ENCODE measurements around the gene BTBD9. TPM values are rescaled to one million over a fixed set of nuclear protein-coding genes. Genes with fewer than 3 reads are reported as not detected.

BTBD9 gene
- total and polyA plus RNA-seq, 2 donors (not counting 3 experiments of a cell fraction or from before 2014, with no cell fraction given): 4.9 to 15.0 TPM

DNA sequence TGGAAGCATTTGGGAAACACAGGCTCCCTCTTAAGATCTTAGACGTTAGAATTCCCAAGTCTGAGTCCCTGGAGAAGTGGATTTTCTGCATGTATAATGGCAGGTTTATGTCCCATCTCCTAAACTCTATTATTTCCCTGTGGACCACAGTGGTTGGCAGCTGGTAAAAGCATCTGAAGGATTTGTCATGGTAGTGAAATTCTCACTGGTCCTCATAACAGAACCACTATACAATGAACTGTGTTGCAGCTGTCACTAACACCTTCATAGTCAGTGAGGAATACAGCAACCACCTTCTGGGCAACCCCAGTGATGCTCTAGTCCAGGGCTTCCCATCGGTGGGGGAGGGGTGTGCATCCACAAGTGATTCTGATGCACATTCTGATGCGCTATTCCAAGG, 423.3 kb downstream of the BTBD9 start:
- Histone ChIP-seq H2AFZ (ENCODE audit: low read depth, low read length) (no peak overlapping the region), H3K79me2 (ENCODE audit: control insufficient read depth, insufficient read depth, low read length) (no peaks in the 10 kb centered on the region), H3K9me1 (replicated peaks; ENCODE audit: control insufficient read depth, extremely low read depth, insufficient read depth, low read length) (no peaks in the 10 kb centered on the region), H3K36me3 (ENCODE audit: control insufficient read depth in 2 of 2, extremely low read depth in 1 of 2, insufficient read depth in 2 of 2, low read length in 2 of 2) (no peaks in the 10 kb centered on the region), H3K4me1 (ENCODE audit: control insufficient read depth, extremely low read depth, insufficient read depth, low read length) (peaks cover 14% of the 10 kb centered on the region), H3K27ac (ENCODE audit: insufficient read depth, low read depth, low read length) (no peak overlapping the region), H3K4me2 (ENCODE audit: insufficient read depth, low read length) (no peak overlapping the region), H3K27me3 (ENCODE audit: control insufficient read depth in 2 of 2, insufficient read depth in 2 of 2, low read length in 2 of 2) (no peaks in the 10 kb centered on the region), H4K20me1 (replicated peaks; ENCODE audit: control insufficient read depth, extremely low read depth, insufficient read depth, low read length) (no peaks in the 10 kb centered on the region), H3K9ac (replicated peaks; ENCODE audit: extremely low read depth, insufficient read depth, low read length) (no peak overlapping the region), H3K9me3 (replicated peaks; ENCODE audit: control insufficient read depth, insufficient read depth, low read length) (no peaks in the 10 kb centered on the region), H3K4me3 (replicated peaks in 1 of 3; ENCODE audit: insufficient read depth in 1 of 3, low read depth in 1 of 3, low read length in 3 of 3) (no peak overlapping the region)
- no TSS peak for BruUV-seq (replicated peaks)
- CTCF ChIA-PET: no interaction called here
- dilution Hi-C loops (cut with MboI; ENCODE audit: extremely low pct_ligation_motif_present, low sequenced_read_pairs) (no loop called here), intact Hi-C loops (cut with micrococcal nuclease) (no loop called here)
- POLR2A ChIA-PET: no interaction called here
- FAIRE-seq (no peak), DNase-seq (ENCODE audit: low read depth, low spot score) (no peak)
- TF ChIP-seq POLR2AphosphoS5 (IDR thresholded peaks at IDR 0.05; ENCODE audit: insufficient read depth, low read depth, low read length): no peak
- TF ChIP-seq, protein P1, sequence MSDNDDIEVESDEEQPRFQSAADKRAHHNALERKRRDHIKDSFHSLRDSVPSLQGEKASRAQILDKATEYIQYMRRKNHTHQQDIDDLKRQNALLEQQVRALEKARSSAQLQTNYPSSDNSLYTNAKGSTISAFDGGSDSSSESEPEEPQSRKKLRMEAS (IDR thresholded peaks at IDR 0.05; ENCODE audit: insufficient read depth, insufficient read length): no peak
- no peak for TF ChIP-seq EZH2 (IDR thresholded peaks at IDR 0.05; ENCODE audit: borderline replicate concordance, low read depth, low read length, severe bottlenecking)
- TF ChIP-seq JUN (IDR thresholded peaks at IDR 0.05; ENCODE audit: borderline replicate concordance, insufficient read depth, insufficient read length, low read depth): no peak
- TF ChIP-seq, protein P2, sequence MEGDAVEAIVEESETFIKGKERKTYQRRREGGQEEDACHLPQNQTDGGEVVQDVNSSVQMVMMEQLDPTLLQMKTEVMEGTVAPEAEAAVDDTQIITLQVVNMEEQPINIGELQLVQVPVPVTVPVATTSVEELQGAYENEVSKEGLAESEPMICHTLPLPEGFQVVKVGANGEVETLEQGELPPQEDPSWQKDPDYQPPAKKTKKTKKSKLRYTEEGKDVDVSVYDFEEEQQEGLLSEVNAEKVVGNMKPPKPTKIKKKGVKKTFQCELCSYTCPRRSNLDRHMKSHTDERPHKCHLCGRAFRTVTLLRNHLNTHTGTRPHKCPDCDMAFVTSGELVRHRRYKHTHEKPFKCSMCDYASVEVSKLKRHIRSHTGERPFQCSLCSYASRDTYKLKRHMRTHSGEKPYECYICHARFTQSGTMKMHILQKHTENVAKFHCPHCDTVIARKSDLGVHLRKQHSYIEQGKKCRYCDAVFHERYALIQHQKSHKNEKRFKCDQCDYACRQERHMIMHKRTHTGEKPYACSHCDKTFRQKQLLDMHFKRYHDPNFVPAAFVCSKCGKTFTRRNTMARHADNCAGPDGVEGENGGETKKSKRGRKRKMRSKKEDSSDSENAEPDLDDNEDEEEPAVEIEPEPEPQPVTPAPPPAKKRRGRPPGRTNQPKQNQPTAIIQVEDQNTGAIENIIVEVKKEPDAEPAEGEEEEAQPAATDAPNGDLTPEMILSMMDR (IDR thresholded peaks at IDR 0.05; ENCODE audit: extremely low read depth in 1 of 2, insufficient read depth in 1 of 2, low read depth in 1 of 2, low read length in 2 of 2): no peak
- no peak for TF ChIP-seq FOS (IDR thresholded peaks at IDR 0.05; ENCODE audit: borderline replicate concordance, insufficient read depth, low read length)
- no peak for TF ChIP-seq GATA2 (IDR thresholded peaks at IDR 0.05; ENCODE audit: insufficient read depth, insufficient read length, low read depth, low read length)
- TF ChIP-seq MYC (IDR thresholded peaks at IDR 0.05; ENCODE audit: low read depth, low read length): no peak
- TF ChIP-seq POLR2A (IDR thresholded peaks at IDR 0.05; ENCODE audit: low read depth, low read length): no peak

Data from endothelial cell of umbilical vein (primary cell).